ENCODE measurements around the gene DGKB. TPM values are rescaled to one million over a fixed set of nuclear protein-coding genes. Genes with fewer than 3 reads are reported as not detected.

DGKB gene
- total RNA-seq, 1 donor from 2014 or later, result 3.4 TPM

DNA sequence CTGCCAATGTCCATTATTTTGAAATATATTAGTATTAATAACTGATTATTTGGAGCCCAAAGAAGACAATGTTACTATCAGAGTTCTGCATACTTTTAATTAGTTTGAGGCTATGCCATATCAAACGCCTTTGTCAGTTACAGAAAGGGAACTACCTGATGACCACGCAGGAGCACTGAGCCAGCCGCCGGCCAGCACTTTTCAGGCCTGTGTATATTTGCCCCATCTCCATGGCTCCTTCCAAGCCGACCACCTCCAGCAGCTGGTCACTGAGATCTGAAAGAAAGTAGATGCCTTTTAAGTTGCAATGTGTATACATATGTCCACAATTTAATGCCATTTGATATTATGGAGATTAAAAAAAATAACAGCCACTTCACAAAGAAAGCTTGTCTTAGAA lies 724.7 kb downstream of the DGKB start:
- no peak for DNase-seq (ENCODE audit: extremely low spot score, unreplicated experiment)
- Mint-ChIP-seq H3K36me3 (no peaks in the 10 kb centered on the region), H3K27me3 (no peaks in the 10 kb centered on the region), H3K4me1 (ENCODE audit: unreplicated experiment) (no peaks in the 10 kb centered on the region), H3K27ac (no peak overlapping the region), H3K4me3 (no peak overlapping the region), H3K9me3 (no peaks in the 10 kb centered on the region)
- TF ChIP-seq, protein P1, sequence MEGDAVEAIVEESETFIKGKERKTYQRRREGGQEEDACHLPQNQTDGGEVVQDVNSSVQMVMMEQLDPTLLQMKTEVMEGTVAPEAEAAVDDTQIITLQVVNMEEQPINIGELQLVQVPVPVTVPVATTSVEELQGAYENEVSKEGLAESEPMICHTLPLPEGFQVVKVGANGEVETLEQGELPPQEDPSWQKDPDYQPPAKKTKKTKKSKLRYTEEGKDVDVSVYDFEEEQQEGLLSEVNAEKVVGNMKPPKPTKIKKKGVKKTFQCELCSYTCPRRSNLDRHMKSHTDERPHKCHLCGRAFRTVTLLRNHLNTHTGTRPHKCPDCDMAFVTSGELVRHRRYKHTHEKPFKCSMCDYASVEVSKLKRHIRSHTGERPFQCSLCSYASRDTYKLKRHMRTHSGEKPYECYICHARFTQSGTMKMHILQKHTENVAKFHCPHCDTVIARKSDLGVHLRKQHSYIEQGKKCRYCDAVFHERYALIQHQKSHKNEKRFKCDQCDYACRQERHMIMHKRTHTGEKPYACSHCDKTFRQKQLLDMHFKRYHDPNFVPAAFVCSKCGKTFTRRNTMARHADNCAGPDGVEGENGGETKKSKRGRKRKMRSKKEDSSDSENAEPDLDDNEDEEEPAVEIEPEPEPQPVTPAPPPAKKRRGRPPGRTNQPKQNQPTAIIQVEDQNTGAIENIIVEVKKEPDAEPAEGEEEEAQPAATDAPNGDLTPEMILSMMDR (conservative IDR thresholded peaks at IDR 0.05), result no peak

DNA sequence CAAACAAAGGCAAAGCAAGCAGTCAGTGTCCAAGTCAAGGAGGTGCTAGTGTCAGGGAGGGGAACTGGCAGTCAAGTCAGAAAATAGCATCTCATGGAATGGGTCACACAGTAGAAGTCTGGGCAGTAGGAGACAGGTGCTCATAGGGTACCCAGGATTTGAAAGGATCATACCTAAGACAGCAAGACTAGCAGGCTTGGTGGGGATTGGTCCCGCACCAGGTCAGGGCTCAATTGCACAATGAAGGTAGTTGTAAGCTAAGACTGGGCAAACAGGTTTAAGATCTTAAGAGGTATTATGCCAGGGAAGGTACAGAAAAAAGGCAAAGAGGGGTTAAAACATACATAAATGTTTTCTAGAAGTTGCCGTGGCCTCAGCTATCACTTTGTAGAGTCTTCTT lies 731.7 kb downstream of the DGKB start:
- no peak for DNase-seq (ENCODE audit: extremely low spot score, unreplicated experiment)
- no peaks in the 10 kb centered on the region for H3K4me1 Mint-ChIP-seq (ENCODE audit: unreplicated experiment)
- no peak overlapping the region for H3K4me3 Mint-ChIP-seq
- TF ChIP-seq, protein P1 (conservative IDR thresholded peaks at IDR 0.05), result no peak
- no peaks in the 10 kb centered on the region for H3K36me3 Mint-ChIP-seq
- H3K9me3 Mint-ChIP-seq, result no peaks in the 10 kb centered on the region
- H3K27ac Mint-ChIP-seq, result no peak overlapping the region
- H3K27me3 Mint-ChIP-seq, result no peaks in the 10 kb centered on the region

DNA sequence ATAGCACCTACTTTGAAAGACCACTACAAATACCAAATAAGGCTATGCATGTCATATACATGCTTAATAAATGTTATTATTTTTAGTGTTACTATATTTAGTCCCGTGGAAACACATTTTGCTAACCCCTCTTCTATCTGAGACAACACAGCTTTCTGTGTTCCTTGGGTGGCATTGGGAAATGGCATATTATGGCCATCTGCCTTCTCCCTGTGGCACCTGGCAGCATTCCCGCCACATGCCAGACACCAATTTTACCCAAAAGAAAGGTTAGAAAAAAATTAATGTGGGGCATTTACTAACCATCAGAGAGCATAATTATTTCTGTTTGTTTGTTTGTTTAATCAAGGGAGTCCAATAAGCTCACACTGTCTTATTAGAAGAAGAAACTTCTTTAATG lies 744.4 kb downstream of the DGKB start:
- Mint-ChIP-seq H3K27me3 (no peaks in the 10 kb centered on the region), H3K27ac (no peak overlapping the region), H3K9me3 (peaks cover 5% of the 10 kb centered on the region), H3K36me3 (peaks cover 4% of the 10 kb centered on the region), H3K4me1 (ENCODE audit: unreplicated experiment) (no peaks in the 10 kb centered on the region), H3K4me3 (no peak overlapping the region)
- TF ChIP-seq, protein P1 (conservative IDR thresholded peaks at IDR 0.05), result no peak
- no peak for DNase-seq (ENCODE audit: extremely low spot score, unreplicated experiment)

DNA sequence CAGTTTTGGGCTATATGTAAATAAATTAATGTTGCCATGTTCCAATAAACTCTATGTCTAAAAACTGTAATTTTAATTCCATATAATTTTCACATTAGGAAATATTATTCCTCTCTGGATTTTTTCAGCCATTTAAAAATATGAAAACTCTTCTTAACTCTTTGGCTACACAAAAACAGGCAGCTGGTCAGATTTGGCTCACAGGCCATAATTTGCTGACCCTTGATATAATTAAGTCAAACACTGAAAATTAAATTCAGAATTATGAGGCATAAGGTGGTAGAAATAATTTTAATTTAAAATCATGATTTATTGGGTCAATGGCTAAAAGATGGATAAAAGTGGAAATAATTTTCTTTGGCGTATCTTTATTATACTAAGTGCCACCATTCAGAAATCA lies 746.1 kb downstream of the DGKB start:
- peaks cover 4% of the 10 kb centered on the region for H3K36me3 Mint-ChIP-seq
- no peak overlapping the region for H3K4me3 Mint-ChIP-seq
- H3K4me1 Mint-ChIP-seq (ENCODE audit: unreplicated experiment), result no peaks in the 10 kb centered on the region
- H3K9me3 Mint-ChIP-seq, result peaks cover 5% of the 10 kb centered on the region
- DNase-seq (ENCODE audit: extremely low spot score, unreplicated experiment), result no peak
- TF ChIP-seq, protein P1 (conservative IDR thresholded peaks at IDR 0.05), result no peak
- H3K27ac Mint-ChIP-seq, result no peak overlapping the region
- no peaks in the 10 kb centered on the region for H3K27me3 Mint-ChIP-seq

DNA sequence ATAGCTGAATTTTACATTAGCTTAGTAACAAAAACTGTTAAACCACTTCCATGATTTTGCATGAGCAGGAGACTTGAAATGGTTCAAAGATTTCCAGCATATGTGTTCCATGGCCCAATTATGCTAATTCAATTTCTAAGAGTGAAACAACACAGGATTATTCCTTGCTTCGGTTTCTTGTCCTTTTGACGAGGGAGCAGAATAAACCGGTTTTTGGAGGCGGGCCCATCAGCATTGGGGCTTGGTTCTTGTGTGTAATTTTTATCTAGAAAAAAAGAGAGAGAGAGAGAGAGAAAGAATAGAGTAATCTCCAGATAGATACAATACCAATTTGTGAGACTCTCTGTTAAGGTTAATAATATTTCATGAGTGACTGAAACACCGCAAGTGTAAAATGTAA lies 753.6 kb downstream of the DGKB start:
- Mint-ChIP-seq H3K36me3 (no peaks in the 10 kb centered on the region), H3K4me3 (no peak overlapping the region), H3K27ac (no peak overlapping the region), H3K27me3 (no peaks in the 10 kb centered on the region), H3K9me3 (no peaks in the 10 kb centered on the region), H3K4me1 (ENCODE audit: unreplicated experiment) (peaks cover 4% of the 10 kb centered on the region)
- no peak for DNase-seq (ENCODE audit: extremely low spot score, unreplicated experiment)
- TF ChIP-seq, protein P1 (conservative IDR thresholded peaks at IDR 0.05), result no peak

DNA sequence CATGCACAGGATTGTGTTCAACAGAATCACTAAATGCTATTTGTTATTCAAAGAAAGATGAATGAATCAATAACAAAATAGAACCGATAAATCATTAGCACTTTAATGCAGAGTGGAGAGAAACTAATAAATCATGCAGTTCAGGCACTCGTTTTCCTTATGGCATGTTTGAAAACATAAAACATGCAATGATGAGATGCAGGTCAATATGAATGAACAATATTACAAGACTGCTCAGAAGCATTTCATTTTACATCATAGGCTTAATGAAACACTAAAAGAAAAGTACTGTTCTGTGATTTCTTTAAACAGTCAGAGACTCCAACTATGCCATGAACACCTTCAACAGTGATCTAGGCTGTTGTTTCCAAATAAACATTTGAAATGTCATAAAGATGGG lies 755.0 kb downstream of the DGKB start:
- no peak overlapping the region for H3K27ac Mint-ChIP-seq
- H3K4me1 Mint-ChIP-seq (ENCODE audit: unreplicated experiment), result peaks cover 4% of the 10 kb centered on the region
- no peak overlapping the region for H3K4me3 Mint-ChIP-seq
- no peak for DNase-seq (ENCODE audit: extremely low spot score, unreplicated experiment)
- no peaks in the 10 kb centered on the region for H3K9me3 Mint-ChIP-seq
- H3K36me3 Mint-ChIP-seq, result no peaks in the 10 kb centered on the region
- H3K27me3 Mint-ChIP-seq, result no peaks in the 10 kb centered on the region
- TF ChIP-seq, protein P1 (conservative IDR thresholded peaks at IDR 0.05), result no peak

Data from type B pancreatic cell (in vitro differentiated cells).